ENCODE data around the gene TRMT44.

Gene TRMT44

GRCh38 chr4:8438743-8439142 is 1.8 kb upstream of the TRMT44 start:
- ChIA-PET POLR2A (no interaction called here), CTCF (interaction anchor here (1.5 to 3.0 kb wide), 2 partner anchors 19 to 197 kb away, joined by 4 to 7 read pairs; no protein-coding TSS in a partner anchor)
- no peak for TF ChIP-seq CTCF (IDR thresholded peaks at IDR 0.05; ENCODE audit: control extremely low read depth, extremely low read depth, low read depth, missing control alignments)
- DNase-seq (ENCODE audit: extremely low spot score), result no peak

- ChIA-PET CTCF (interaction anchor here (1.4 to 3.0 kb wide), 2 partner anchors 19 to 197 kb away, joined by 3 to 7 read pairs; no protein-coding TSS in a partner anchor), POLR2A (no interaction called here)
- TF ChIP-seq CTCF (IDR thresholded peaks at IDR 0.05; ENCODE audit: control extremely low read depth, extremely low read depth, low read depth, missing control alignments), result no peak
- DNase-seq (ENCODE audit: extremely low spot score), result no peak
Measured at GRCh38 chr4:8439168-8439567, 1.4 kb upstream of the TRMT44 start.

GRCh38 chr4:8439914-8440491 is 574 bp upstream of the TRMT44 start:
- CTCF ChIA-PET, result interaction anchor here (1.4 kb wide), 1 partner anchor 20 kb away, joined by 3 read pairs; no protein-coding TSS in a partner anchor
- POLR2A ChIA-PET, result interaction anchor here (0.8 kb wide), 1 partner anchor 205 kb away, joined by 3 read pairs; no protein-coding TSS in a partner anchor
- DNase-seq (ENCODE audit: extremely low spot score), result no peak
- TF ChIP-seq CTCF (IDR thresholded peaks at IDR 0.05; ENCODE audit: control extremely low read depth, extremely low read depth, low read depth, missing control alignments), result no peak

- CTCF ChIA-PET, result interaction anchor here (0.7 to 1.3 kb wide), 2 partner anchors 24 to 27 kb away, joined by 3 to 4 read pairs; no protein-coding TSS in a partner anchor
- TF ChIP-seq CTCF (IDR thresholded peaks at IDR 0.05; ENCODE audit: control extremely low read depth, extremely low read depth, low read depth, missing control alignments), result no peak
- DNase-seq (ENCODE audit: extremely low spot score), result no peak
- POLR2A ChIA-PET, result interaction anchor here (1.2 kb wide), 1 partner anchor 13 kb away, joined by 3 read pairs; no protein-coding TSS in a partner anchor
Measured at GRCh38 chr4:8441499-8442091, 1.0 kb downstream of the TRMT44 start.

GRCh38 chr4:8442596-8443358 is 2.2 kb downstream of the TRMT44 start:
- CTCF ChIA-PET, result interaction anchor here (0.9 kb wide), 1 partner anchor 14 kb away, joined by 3 read pairs; no protein-coding TSS in a partner anchor
- no peak for TF ChIP-seq CTCF (IDR thresholded peaks at IDR 0.05; ENCODE audit: control extremely low read depth, extremely low read depth, low read depth, missing control alignments)
- no peak for DNase-seq (ENCODE audit: extremely low spot score)
- POLR2A ChIA-PET, result interaction anchor here (0.7 kb wide), 1 partner anchor 244 kb away, joined by 3 read pairs; the partner anchor contains the start of gene SH3TC1

GRCh38 chr4:8443801-8444200 is 3.2 kb downstream of the TRMT44 start:
- ChIA-PET CTCF (interaction anchor here (0.9 kb wide), 1 partner anchor 15 kb away, joined by 3 read pairs; no protein-coding TSS in a partner anchor), POLR2A (no interaction called here)
- no peak for DNase-seq (ENCODE audit: extremely low spot score)
- TF ChIP-seq CTCF (IDR thresholded peaks at IDR 0.05; ENCODE audit: control extremely low read depth, extremely low read depth, low read depth, missing control alignments), result no peak

Measured in GM10248 (cell line).